ENCODE data around the gene CDH8.

CDH8 gene

DNA sequence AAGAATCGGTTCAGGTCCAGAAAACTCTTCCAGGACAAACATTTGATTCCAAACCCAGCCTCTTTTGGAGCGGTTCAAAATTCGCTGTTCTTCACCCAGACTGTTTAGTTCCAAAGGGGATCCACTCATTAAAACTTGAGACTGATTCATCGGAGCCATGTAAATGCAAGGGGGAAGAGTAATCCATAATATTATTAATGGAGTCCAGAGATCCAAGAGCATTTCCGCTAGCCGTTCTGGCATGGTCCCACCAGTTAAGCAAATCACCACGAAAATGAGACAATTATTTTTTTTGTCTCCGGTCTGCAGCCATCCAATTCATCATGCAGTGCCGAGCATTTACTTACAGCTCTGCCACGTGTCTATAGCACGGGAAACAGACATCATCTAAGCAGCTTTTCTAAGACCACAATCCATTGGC lies 15.1 kb downstream of the CDH8 start:
- Histone ChIP-seq H3F3A (ENCODE audit: insufficient read depth) (no peaks in the 10 kb centered on the region), H3K4me3 (ENCODE audit: insufficient read depth, low read length, poor library complexity, severe bottlenecking) (no peak overlapping the region), H3K79me2 (ENCODE audit: insufficient read depth, low read length) (no peaks in the 10 kb centered on the region), H3K36me3 (ENCODE audit: low read length) (no peaks in the 10 kb centered on the region), H2AFZ (ENCODE audit: low read depth, low read length, severe bottlenecking) (no peak overlapping the region), H4K20me1 (ENCODE audit: low read depth, low read length) (no peaks in the 10 kb centered on the region), H3K9me2 (replicated peaks; ENCODE audit: insufficient read depth, low read length) (no peaks in the 10 kb centered on the region), H3K27me3 (ENCODE audit: low read length) (no peaks in the 10 kb centered on the region), H3K4me2 (ENCODE audit: low read depth, low read length, poor library complexity, severe bottlenecking) (no peak overlapping the region), H3K9me3 (ENCODE audit: insufficient read depth, low read length) (no peaks in the 10 kb centered on the region), H3K27ac (ENCODE audit: low read depth, low read length) (no peak overlapping the region), H3K9ac (ENCODE audit: low read length) (no peak overlapping the region)
- TF ChIP-seq EZH2phosphoT487 (conservative IDR thresholded peaks at IDR 0.05; ENCODE audit: low read length) = no peak
- TF ChIP-seq, protein P1, sequence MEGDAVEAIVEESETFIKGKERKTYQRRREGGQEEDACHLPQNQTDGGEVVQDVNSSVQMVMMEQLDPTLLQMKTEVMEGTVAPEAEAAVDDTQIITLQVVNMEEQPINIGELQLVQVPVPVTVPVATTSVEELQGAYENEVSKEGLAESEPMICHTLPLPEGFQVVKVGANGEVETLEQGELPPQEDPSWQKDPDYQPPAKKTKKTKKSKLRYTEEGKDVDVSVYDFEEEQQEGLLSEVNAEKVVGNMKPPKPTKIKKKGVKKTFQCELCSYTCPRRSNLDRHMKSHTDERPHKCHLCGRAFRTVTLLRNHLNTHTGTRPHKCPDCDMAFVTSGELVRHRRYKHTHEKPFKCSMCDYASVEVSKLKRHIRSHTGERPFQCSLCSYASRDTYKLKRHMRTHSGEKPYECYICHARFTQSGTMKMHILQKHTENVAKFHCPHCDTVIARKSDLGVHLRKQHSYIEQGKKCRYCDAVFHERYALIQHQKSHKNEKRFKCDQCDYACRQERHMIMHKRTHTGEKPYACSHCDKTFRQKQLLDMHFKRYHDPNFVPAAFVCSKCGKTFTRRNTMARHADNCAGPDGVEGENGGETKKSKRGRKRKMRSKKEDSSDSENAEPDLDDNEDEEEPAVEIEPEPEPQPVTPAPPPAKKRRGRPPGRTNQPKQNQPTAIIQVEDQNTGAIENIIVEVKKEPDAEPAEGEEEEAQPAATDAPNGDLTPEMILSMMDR (IDR thresholded peaks at IDR 0.05; ENCODE audit: insufficient read depth, low read length, poor library complexity, severe bottlenecking) = no peak

DNA sequence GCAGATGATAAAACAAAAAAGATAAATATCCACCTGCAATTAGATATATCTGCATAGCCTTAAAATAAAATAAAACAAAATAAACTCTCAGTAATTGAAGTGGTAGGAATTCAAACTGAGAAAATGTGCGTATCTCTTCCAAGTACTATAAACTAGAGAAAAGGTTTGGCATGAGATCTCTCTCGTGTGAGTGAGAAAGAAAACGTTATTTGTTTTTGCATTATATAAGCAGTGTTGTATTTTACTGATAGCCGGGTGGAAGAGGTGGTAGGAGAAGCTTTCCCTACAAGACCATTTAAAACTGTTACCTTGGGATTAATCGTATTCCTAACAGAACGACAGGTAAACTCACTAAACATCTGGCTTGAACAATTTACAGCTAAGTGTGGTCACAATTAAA lies 15.6 kb downstream of the CDH8 start:
- no peak overlapping the region for H3K9ac ChIP-seq (ENCODE audit: low read length)
- no peak overlapping the region for H3K4me2 ChIP-seq (ENCODE audit: low read depth, low read length, poor library complexity, severe bottlenecking)
- TF ChIP-seq, protein P1 (IDR thresholded peaks at IDR 0.05; ENCODE audit: insufficient read depth, low read length, poor library complexity, severe bottlenecking) = no peak
- TF ChIP-seq EZH2phosphoT487 (conservative IDR thresholded peaks at IDR 0.05; ENCODE audit: low read length) = no peak
- no peak overlapping the region for H3K4me3 ChIP-seq (ENCODE audit: insufficient read depth, low read length, poor library complexity, severe bottlenecking)
- no peaks in the 10 kb centered on the region for H3K79me2 ChIP-seq (ENCODE audit: insufficient read depth, low read length)
- H3K36me3 ChIP-seq (ENCODE audit: low read length) = no peaks in the 10 kb centered on the region
- H3F3A ChIP-seq (ENCODE audit: insufficient read depth) = no peaks in the 10 kb centered on the region
- H3K9me3 ChIP-seq (ENCODE audit: insufficient read depth, low read length) = no peaks in the 10 kb centered on the region
- no peak overlapping the region for H2AFZ ChIP-seq (ENCODE audit: low read depth, low read length, severe bottlenecking)
- H3K27me3 ChIP-seq (ENCODE audit: low read length) = no peaks in the 10 kb centered on the region
- no peak overlapping the region for H3K27ac ChIP-seq (ENCODE audit: low read depth, low read length)
- no peaks in the 10 kb centered on the region for H3K9me2 ChIP-seq (replicated peaks; ENCODE audit: insufficient read depth, low read length)
- no peaks in the 10 kb centered on the region for H4K20me1 ChIP-seq (ENCODE audit: low read depth, low read length)

DNA sequence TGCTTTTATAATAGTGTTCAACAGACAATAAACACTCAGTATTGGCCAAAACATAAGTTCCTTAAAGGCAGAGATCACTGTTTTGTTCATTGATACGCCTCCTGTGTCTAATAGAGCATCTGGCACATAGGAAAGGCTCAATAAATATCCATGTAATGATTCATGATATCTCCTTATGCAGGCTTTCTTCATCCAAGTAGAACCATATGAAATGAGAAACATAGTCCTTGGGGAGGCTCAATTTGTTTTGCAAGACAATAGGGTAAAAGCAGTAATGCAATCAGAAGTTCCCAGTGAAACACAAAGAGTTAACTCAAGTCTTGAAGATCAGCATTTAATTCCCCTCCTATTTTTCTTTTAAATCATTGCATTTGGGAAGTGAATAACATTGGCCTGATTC lies 16.4 kb downstream of the CDH8 start:
- Histone ChIP-seq H3K9ac (ENCODE audit: low read length) (no peak overlapping the region), H3K4me3 (ENCODE audit: insufficient read depth, low read length, poor library complexity, severe bottlenecking) (no peak overlapping the region), H3K9me3 (ENCODE audit: insufficient read depth, low read length) (no peaks in the 10 kb centered on the region), H3F3A (ENCODE audit: insufficient read depth) (no peaks in the 10 kb centered on the region), H3K9me2 (replicated peaks; ENCODE audit: insufficient read depth, low read length) (no peaks in the 10 kb centered on the region), H4K20me1 (ENCODE audit: low read depth, low read length) (no peaks in the 10 kb centered on the region), H3K79me2 (ENCODE audit: insufficient read depth, low read length) (no peaks in the 10 kb centered on the region), H3K36me3 (ENCODE audit: low read length) (no peaks in the 10 kb centered on the region), H3K27ac (ENCODE audit: low read depth, low read length) (no peak overlapping the region), H2AFZ (ENCODE audit: low read depth, low read length, severe bottlenecking) (no peak overlapping the region), H3K27me3 (ENCODE audit: low read length) (no peaks in the 10 kb centered on the region), H3K4me2 (ENCODE audit: low read depth, low read length, poor library complexity, severe bottlenecking) (no peak overlapping the region)
- no peak for TF ChIP-seq EZH2phosphoT487 (conservative IDR thresholded peaks at IDR 0.05; ENCODE audit: low read length)
- TF ChIP-seq, protein P1 (IDR thresholded peaks at IDR 0.05; ENCODE audit: insufficient read depth, low read length, poor library complexity, severe bottlenecking) = no peak
